Osteocyte (in vitro differentiated cells): ENCODE data around the gene COL21A1. TPM values are rescaled to one million over a fixed set of nuclear protein-coding genes. Genes with fewer than 3 reads are reported as not detected.

Experiments used
- DNase-seq: peaks from one replicate; pipeline ENCODE4 v3.0.0; 2021; ENCODE audit warnings: mixed read lengths; ENCODE audit not compliant: unreplicated experiment; ENCODE audit errors: extremely low spot score
- H3K27ac Mint-ChIP-seq: one replicate; pipeline ENCODE4 v1.8.0; 2021; ENCODE audit warnings: mild to moderate bottlenecking, mixed read lengths; ENCODE audit not compliant: unreplicated experiment
- H3K27me3 Mint-ChIP-seq: one replicate; pipeline ENCODE4 v1.8.0; 2021; ENCODE audit warnings: mixed read lengths; ENCODE audit not compliant: unreplicated experiment
- H3K36me3 Mint-ChIP-seq: one replicate; pipeline ENCODE4 v1.8.0; 2021; ENCODE audit warnings: mixed read lengths; ENCODE audit not compliant: unreplicated experiment
- H3K4me1 Mint-ChIP-seq: one replicate; pipeline ENCODE4 v1.8.0; 2021; ENCODE audit warnings: mixed read lengths; ENCODE audit not compliant: unreplicated experiment
- H3K4me3 Mint-ChIP-seq: one replicate; pipeline ENCODE4 v1.8.0; 2021; ENCODE audit warnings: mild to moderate bottlenecking, moderate library complexity, mixed read lengths; ENCODE audit not compliant: unreplicated experiment
- H3K9me3 Mint-ChIP-seq: one replicate; pipeline ENCODE4 v1.8.0; 2021; ENCODE audit warnings: mixed read lengths; ENCODE audit not compliant: unreplicated experiment
- CTCF ChIP-seq: fragments of 200-600 bp; sonication (generic); IDR thresholded peaks from 2 replicates; pipeline ENCODE4 v1.5.0; 2021; ENCODE audit warnings: antibody characterized with exemption, mild to moderate bottlenecking, moderate library complexity
- long read RNA-seq: library from polyadenylated mRNA; unstranded; transcript quantifications from one replicate; pipeline ENCODE4 v2.0.0, GENCODE V29; 2021
- total RNA-seq: library from RNA; stranded (reverse); gene quantifications from 2 replicates; pipeline ENCODE4 v1.2.1, GENCODE V29; 2021

COL21A1 gene
- total RNA-seq = 48.0 and 60.0 TPM in 2 replicates
- long read RNA-seq, partial matches to known transcripts = 29 of 46 reads
- long read RNA-seq, other reads (novel, unspliced or antisense) = 17 of 46 reads

- peak; percentile 87 for DNase-seq
- H3K9me3 Mint-ChIP-seq = no peaks in the 10 kb centered on the region
- H3K36me3 Mint-ChIP-seq = no peaks in the 10 kb centered on the region
- H3K4me3 Mint-ChIP-seq = peak within 1 kb of the TSS; percentile 80
- H3K27me3 Mint-ChIP-seq = no peaks in the 10 kb centered on the region
- TF ChIP-seq CTCF = peak; percentile 54
- H3K4me1 Mint-ChIP-seq = peaks cover 60% of the 10 kb centered on the region
- peak within 1 kb of the TSS; percentile 84 for H3K27ac Mint-ChIP-seq
Observed at GRCh38 chr6:56246881-56247653, at the start of gene COL21A1. COL21A1 (minus strand) TSS chr6:56247580; CDS start chr6:56182618, 64,962 bp downstream.

DNA sequence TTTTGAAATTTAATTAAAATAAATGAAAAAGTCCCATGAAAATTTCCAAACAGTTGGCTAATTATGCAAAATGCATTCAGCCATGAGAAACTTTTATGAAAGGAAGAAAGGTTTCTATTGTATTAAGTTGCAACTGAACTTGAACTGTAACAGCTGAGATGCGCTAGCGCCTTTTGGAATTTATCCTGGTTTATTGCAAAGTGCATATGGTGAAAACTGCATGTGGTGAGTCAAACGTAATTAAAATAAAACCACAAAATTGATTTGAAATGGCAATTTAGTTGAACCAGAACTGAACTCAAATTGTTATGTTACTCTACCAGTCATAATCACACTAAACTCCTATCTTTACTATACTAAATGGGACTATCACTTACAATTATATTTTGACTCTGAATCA is 46.4 kb upstream of the COL21A1 start:
- H3K4me1 Mint-ChIP-seq = peaks cover 29% of the 10 kb centered on the region
- peaks cover 5% of the 10 kb centered on the region for H3K9me3 Mint-ChIP-seq
- H3K36me3 Mint-ChIP-seq = peaks cover 5% of the 10 kb centered on the region
- H3K4me3 Mint-ChIP-seq = no peak overlapping the region
- no peaks in the 10 kb centered on the region for H3K27me3 Mint-ChIP-seq
- TF ChIP-seq CTCF = no peak
- DNase-seq = no peak
- no peak overlapping the region for H3K27ac Mint-ChIP-seq

DNA sequence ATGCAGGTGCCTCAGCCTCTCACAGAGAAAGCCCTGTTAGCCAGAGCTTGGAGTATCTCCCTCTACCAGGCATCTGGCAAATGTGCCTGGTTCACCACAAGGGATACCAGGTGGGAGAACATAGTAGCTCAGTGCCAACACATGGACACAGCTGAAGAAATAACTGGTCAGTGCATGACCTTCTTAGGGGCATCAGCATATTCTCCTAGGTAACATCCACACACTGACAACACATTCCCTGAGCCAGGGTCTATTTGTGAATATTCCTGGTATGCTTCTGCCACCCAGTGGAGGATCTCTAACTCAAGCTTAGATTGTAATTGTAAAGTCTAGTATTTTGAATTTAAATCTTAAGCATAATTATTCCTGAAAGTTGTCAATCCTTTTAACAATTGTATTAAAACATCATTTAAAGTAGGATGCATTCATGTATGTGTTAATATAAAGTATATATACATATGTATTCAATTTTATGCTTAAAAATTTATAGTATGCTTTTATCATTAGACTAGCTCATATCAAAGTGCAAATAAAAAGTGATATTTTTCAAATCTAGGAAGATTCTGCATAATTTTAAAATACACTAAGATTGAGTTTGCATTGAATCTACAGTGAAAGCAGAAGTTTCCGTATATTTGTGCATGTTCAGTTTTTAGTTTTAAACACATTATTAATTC is 45.3 kb upstream of the COL21A1 start:
- Mint-ChIP-seq H3K9me3 (peaks cover 6% of the 10 kb centered on the region), H3K4me3 (no peak overlapping the region), H3K36me3 (peaks cover 6% of the 10 kb centered on the region), H3K4me1 (peaks cover 21% of the 10 kb centered on the region), H3K27me3 (no peaks in the 10 kb centered on the region), H3K27ac (peak overlapping the region; percentile 19)
- no peak for DNase-seq
- peak; percentile 80 for TF ChIP-seq CTCF

GRCh38 chr6:56291302-56291917 is 44.0 kb upstream of the COL21A1 start:
- Mint-ChIP-seq H3K27me3 (no peaks in the 10 kb centered on the region), H3K36me3 (peaks cover 9% of the 10 kb centered on the region), H3K4me1 (peaks cover 11% of the 10 kb centered on the region), H3K27ac (no peak overlapping the region), H3K4me3 (no peak overlapping the region), H3K9me3 (peaks cover 12% of the 10 kb centered on the region)
- no peak for DNase-seq
- no peak for TF ChIP-seq CTCF

GRCh38 chr6:56289721-56290120 is 42.3 kb upstream of the COL21A1 start:
- DNase-seq = no peak
- H3K9me3 Mint-ChIP-seq = peaks cover 14% of the 10 kb centered on the region
- H3K4me3 Mint-ChIP-seq = no peak overlapping the region
- TF ChIP-seq CTCF = no peak
- H3K36me3 Mint-ChIP-seq = peaks cover 6% of the 10 kb centered on the region
- H3K27me3 Mint-ChIP-seq = no peaks in the 10 kb centered on the region
- H3K4me1 Mint-ChIP-seq = peaks cover 11% of the 10 kb centered on the region
- no peak overlapping the region for H3K27ac Mint-ChIP-seq
